Uterus (tissue), 2 donors: Measurements from ENCODE around the gene EPS8L2.

Source experiments
- POLR2A ChIP-seq, 2 donors: fragments of 450-650 bp; IDR thresholded peaks; one replicate each; pipeline ENCODE4 v1.6.1; 2016; ENCODE audit warnings: antibody characterized with exemption in 2 of 2, mild to moderate bottlenecking in 1 of 2, moderate library complexity in 1 of 2
- TF ChIP-seq, protein P1 (sequence below), 4 experiments: fragments of 200-600 bp in 2 of 4; fragments of 450-650 bp in 2 of 4; sonication (generic) in 2 of 4; IDR thresholded peaks; one replicate each; pipeline ENCODE4 v1.5.1; 2016 to 2019; ENCODE audit warnings: antibody characterized with exemption in 4 of 4, mild to moderate bottlenecking in 2 of 4, moderate library complexity in 1 of 4

DNA sequence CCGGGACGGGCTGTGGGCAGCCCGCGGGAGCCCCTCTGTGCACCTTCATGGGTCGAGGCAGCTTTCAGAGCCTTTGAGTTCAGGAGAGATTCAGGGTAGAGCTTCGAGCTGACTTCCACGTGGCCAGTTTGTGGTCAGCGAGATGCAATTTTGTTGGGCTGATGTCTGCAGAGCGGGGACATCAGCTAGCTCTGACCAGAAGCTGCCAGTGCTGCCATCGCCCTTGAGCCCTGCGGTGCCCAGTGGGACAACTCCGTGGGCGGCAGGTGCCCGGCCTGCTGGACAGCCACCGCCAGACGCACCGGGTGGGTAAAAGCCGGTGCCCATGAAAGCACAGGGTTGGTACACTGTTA lies 42.0 kb downstream of the EPS8L2 start:
- TF ChIP-seq, protein P1, sequence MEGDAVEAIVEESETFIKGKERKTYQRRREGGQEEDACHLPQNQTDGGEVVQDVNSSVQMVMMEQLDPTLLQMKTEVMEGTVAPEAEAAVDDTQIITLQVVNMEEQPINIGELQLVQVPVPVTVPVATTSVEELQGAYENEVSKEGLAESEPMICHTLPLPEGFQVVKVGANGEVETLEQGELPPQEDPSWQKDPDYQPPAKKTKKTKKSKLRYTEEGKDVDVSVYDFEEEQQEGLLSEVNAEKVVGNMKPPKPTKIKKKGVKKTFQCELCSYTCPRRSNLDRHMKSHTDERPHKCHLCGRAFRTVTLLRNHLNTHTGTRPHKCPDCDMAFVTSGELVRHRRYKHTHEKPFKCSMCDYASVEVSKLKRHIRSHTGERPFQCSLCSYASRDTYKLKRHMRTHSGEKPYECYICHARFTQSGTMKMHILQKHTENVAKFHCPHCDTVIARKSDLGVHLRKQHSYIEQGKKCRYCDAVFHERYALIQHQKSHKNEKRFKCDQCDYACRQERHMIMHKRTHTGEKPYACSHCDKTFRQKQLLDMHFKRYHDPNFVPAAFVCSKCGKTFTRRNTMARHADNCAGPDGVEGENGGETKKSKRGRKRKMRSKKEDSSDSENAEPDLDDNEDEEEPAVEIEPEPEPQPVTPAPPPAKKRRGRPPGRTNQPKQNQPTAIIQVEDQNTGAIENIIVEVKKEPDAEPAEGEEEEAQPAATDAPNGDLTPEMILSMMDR (IDR thresholded peaks at IDR 0.05): no peak
- TF ChIP-seq POLR2A (IDR thresholded peaks at IDR 0.05): no peak
